Measurements from ENCODE around the gene BMS1.
"Not testable (repeated sequence)": the region's sequence is repeated elsewhere in the genome, so short reads cannot be mapped to it uniquely, and the experiment has no call there.

The BMS1 gene

DNA sequence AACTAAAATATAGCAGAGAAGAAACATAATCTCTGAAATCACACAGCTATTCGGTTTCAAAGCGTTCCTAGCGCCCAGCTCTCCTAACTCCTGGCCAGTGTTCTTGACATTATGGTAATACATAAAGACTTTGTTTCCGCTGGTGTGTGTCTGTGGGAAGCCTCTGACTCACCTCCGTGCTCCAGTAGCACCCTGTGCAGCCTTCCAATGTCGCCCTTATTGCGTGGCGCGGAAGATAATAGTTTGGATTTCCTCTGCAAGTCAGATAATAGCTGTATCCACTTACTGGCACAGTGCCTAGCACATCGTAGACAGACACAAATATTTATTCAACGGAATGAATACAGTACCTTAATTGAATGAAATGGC is 570 bp downstream of the BMS1 start:
- FAIRE-seq (no peak), DNase-seq (ENCODE audit: insufficient read length, low spot score) (no peak)

DNA sequence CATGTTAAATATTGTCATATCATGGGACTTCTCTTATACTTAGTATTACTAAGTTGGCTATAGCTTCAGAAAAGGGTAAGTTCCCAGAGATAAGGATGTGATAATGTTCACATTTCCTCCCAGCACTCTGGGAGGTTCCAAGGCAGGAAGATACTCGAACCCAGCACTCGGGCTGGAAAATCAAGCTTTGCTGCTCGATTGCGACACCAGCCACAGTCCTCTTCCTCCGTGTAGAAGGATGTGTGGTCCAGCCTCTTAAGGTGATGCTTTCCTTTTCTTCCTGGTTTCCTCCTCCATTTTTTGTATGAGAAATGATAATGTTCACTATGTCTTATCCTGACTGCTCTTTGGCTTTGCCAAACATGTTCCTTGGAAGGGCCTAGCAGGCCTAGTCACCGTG is 3.2 kb downstream of the BMS1 start:
- FAIRE-seq, result no peak
- no peak for DNase-seq (ENCODE audit: insufficient read length, low spot score)

DNA sequence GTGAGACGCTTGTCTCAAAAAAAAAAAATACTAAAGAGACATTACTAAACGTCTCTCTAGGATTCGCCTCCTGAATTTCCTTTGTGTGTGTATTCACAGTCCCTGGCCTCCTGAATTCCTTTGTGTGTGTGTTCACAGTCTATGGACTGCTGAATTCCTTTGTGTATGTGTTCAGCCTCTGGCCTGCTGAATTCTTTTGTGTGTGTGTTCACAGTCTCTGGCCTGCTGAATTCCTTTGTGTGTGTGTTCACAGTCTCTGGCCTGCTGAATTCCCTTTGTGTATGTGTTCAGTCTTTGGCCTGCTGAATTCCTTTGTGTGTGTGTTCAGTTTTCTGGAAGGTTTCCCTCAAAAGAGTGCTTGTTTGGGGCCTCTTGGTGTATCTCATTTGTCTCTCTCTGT is 8.2 kb downstream of the BMS1 start:
- DNase-seq (ENCODE audit: insufficient read length, low spot score), result no peak
- no peak for FAIRE-seq

DNA sequence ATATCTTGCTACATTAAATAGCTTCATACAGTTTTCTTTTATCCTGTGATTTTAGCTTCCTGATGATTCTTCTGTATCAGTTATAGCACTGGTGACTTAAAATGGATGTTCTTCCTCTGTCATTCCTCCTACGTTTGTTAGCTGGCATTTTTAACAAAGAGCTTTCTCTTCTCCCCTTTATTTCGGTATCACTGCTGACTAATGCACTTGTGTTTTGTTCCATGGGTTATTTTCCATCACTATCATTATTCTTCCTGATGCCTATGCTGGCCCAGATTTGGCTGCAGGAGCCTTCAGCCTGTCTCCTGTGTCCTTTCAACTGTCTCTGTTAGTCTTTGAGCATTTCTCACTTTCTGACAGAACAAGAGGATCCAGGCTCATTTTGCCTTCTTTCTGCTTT is 13.1 kb downstream of the BMS1 start:
- DNase-seq (ENCODE audit: insufficient read length, low spot score), result no peak
- FAIRE-seq, result no peak

DNA sequence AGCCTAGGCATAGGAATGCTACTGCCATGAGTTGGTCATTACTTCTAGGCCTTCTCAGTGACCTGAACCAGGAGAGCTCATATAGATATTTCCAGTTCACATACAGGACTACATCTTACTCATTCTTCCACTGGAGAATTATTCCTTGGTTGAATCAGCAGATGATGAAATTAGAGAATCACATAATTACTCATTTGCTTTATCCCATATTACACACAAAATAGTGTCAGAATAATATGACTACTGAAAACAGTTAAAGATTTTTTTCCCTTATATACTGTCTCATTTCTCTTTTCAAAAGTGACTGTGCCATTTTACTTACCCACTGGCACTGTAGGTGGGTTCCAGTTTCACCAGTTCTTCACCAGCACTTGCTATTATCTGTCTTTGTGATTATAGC is 18.5 kb downstream of the BMS1 start:
- no peak for FAIRE-seq

DNA sequence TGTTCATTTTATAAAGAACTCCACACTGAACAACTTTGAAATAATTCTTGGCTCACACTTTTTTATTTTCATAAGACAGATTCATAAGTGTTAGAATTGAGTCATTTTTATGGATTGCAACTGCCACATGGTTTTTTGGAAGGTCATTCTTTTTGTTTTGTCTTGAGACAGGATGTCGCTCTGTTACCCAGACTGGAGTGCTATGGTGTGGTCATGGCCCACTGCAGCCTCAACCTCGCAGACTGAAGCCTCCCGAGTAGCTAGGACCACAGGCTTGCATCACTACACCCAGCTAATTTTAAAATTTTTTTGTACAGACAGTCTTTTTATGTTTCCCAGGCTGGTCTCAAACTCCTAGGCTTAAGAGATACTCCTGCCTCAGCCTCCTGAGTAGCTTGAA is 20.3 kb downstream of the BMS1 start:
- FAIRE-seq (no peak), DNase-seq (ENCODE audit: insufficient read length, low spot score) (no peak)

More for the DNA sequence above, 18.5 kb downstream of the BMS1 start:
- DNase-seq (ENCODE audit: insufficient read length, low spot score), result no peak

DNA sequence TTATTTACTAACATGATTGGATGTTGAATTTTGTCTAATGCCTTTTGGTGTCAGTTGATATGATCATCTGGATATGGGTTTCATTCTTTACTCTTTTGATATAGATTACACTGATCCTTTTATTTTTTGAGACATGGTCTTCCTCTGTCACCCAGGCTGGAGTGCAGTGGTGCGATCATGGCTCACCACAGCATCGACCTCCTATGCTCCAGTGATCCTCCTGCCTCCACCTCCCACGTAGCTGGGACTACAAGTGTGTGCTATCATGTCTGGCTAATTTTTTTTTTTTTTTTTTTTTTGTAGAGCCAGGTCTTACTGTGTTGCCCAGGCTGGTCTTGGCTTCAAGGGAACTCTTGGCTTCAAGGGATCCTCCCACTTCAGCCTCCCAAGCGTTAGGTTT is 27.1 kb downstream of the BMS1 start:
- FAIRE-seq (no peak), DNase-seq (ENCODE audit: insufficient read length, low spot score) (no peak)

DNA sequence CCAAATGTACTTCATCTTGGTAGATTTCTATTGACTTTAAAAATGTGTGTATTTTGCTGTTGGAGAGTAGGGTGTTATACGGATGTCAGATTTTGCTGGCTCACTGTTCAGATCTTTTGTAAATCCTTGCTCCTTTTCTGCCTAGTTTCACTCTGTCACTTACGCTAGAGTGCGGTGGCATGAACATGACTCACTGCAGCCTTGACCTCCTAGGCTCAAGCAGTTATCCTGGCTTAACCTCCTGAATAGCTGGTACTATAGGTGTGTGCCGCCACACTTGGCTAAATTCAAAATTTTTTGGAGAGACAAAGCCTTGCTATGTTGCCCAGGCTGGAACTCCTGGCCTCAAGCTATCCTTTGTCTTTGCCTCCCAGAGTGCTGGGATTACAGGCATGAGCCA is 29.4 kb downstream of the BMS1 start:
- FAIRE-seq, result no peak
- no peak for DNase-seq (ENCODE audit: insufficient read length, low spot score)

DNA sequence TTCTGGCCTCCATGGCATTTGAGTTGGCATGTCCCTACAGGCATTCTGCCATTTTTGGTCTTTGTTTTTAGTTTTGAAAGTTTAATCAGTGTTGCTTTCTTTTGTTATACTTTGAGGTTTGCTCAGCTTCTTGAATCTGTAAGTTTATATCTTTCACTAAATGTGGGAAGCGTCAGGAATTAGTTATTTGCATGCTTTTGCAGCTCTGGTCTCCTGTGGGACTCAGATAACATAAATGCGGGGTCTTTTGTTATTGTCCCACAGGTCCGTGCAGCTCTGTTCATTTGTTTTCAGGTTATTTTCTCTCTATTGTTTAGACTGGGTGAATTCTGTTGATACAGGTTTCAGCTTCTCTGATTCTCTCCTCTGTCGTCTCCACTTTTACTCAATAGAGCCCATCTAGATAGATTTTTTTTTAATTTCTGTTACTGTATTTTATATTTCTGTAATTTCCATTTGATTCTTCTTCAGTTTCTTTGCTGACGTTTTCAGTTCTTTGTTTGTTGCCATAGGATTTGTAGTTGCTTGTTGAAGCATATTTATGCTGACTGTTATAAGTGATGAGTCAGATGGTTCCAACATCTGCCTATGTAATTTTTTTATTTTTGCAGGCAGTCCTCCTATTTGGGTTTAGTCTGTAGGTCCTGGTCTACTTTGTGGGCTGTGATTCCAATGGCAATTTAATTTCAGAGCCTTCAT is 31.5 kb downstream of the BMS1 start:
- not testable (repeated sequence) for FAIRE-seq; DNase-seq (ENCODE audit: insufficient read length, low spot score)

DNA sequence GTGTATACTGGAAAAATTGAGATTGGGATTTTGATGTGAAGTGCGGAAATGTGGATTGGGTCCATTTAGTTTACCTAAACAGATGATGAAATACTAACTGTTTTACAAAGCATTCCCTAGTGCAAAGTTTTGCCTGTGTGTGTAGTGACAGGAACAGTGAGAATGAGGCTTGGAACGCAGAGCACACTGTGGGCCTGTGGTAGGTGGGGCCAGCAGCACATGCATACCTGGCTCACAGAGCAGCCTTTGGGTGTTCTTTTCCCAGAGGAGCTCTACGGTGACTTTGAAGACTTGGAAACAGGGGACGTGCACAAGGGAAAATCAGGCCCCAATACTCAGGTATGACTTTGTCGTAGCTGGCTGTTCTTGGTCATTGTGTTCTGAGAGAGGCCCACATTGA is 33.7 kb downstream of the BMS1 start:
- not testable (repeated sequence) for DNase-seq (ENCODE audit: insufficient read length, low spot score); FAIRE-seq

DNA sequence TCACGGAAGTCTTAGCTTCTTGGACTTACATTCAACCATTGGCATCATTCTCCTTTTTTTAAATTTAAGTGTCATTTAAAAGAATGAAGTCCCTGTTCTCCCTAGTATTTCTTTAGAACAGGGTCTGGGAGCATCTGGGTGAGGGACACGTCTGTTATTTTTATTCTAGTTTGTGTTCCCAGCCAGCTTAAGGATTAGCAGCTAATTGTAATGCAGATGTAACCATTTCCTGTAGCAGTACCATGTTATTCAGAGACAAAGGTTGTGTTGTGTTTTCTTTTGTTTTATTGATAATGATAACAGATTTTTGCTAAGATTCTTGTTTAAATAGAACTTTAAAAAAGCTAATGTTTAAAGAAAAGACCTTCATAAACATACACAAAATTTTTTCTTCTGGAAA is 34.3 kb downstream of the BMS1 start:
- no peak for FAIRE-seq
- no peak for DNase-seq (ENCODE audit: insufficient read length, low spot score)

DNA sequence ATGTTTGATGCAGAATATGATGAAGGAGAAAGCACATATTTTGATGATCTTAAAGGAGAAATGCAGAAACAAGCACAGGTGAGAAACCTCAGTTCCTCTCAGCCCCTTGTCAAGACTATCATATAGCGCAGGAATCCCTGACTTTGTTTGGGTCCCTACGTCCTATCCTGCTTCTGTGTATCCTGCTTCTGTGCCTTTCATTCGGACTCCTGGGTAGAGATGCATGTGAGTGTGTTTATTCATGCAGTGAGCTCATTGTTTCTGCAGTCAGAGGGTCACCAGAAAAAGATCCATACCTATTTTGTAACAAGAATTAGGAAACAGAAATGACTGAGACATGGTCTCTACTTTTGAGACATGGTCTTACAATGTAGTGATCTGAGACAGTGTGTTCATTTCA is 34.8 kb downstream of the BMS1 start:
- not testable (repeated sequence) for FAIRE-seq; DNase-seq (ENCODE audit: insufficient read length, low spot score)

DNA sequence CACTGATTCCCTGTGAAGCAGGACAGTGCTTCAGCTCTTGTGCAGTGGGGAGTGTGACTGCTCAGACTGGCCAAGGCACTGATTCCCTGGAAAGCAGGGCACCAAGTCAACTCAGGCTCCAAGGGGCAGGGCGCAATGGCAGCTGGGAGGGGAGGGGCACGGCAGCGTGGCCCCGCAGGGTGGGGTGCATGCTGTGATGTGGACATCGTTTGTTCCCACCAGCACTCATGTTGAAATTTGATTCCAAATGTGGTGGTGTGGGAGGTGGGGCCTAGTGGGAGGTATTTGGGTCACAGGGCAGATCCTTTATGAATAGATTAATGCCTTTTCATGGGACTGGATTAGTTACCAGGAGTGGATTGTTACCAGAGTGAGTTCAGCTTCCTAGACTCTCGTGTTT is 44.2 kb downstream of the BMS1 start:
- FAIRE-seq; DNase-seq (ENCODE audit: insufficient read length, low spot score): not testable (repeated sequence)

DNA sequence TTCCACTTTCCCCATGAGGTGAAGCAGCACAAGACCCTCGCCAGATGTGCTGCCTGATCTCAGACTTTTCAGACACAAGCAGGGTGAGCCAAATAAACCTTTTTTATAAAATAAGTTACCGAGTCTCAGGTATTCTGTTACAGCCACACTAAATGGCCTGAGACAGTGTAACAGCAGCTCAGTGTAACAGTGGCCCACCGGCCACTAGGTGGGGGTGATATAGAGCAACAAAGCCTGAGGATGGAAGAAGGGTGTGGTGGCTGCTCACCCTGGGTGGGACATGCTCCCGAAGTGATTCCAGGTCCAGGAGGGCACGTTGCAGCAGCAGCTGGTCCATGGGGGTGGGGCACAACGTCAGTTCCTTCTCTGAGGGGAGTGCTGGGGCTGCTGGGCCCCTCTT is 44.6 kb downstream of the BMS1 start:
- no peak for DNase-seq (ENCODE audit: insufficient read length, low spot score)
- FAIRE-seq, result no peak

DNA sequence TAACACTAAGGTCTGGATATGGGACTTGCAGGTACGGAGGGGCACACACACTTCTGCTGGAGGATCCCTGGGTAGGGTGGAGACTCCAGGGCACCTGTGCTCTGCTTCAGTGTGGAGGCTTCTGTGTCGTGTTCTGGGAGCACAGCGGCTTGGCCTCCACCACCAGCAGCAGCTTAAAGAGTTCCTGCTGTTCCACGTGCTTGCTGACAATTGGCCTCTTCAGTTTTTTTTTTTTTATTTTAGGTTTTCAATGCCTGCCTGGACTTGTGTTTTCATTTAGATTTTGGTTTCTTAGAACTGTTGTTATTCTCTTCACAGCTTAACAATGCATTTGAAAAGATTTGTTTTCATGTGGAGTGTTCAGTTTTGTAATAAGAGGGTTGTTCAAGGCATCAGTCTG is 45.8 kb downstream of the BMS1 start:
- FAIRE-seq, result not testable (repeated sequence)

DNA sequence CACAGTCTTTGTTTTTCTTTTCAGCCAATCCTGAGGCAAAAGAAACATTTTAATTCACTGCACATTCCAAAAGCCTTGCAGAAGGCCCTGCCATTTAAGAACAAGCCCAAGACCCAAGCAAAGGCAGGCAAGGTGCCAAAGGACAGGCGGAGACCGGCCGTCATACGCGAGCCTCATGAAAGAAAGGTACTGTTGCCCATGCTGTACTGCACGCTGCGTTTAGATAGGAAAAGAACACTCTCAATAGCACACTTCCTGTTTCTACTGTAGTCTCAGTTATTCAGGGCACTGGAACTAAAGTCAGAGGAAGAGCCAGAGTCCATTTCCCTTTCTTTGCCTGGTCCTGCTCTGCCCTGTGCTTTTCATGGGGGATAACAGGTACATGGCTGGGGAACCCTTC is 47.6 kb downstream of the BMS1 start:
- DNase-seq (ENCODE audit: insufficient read length, low spot score) (no peak), FAIRE-seq (no peak)

More for the DNA sequence above, 45.8 kb downstream of the BMS1 start:
- DNase-seq (ENCODE audit: insufficient read length, low spot score), result not testable (repeated sequence)

DNA sequence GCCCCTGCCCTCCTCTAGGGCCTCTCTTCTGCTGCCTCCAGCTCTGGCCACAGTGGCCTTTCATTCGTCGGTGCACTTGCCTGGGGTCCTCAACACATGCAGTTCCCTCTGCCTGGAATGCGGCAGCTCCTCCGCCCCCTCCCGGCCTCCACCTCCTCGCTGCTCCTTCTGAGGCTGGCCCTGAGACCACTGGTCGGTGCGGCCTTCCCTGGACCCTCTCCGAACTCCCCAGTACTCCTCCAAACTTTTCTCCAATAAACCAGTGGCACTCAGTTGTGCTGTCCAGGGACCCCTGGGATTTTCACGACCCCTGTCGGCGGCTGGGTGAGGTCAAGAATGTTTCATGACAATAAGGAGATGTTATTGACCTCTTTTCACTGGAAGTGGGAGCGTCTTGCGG is 53.5 kb downstream of the BMS1 start:
- DNase-seq (ENCODE audit: insufficient read length, low spot score) (no peak), FAIRE-seq (no peak)

DNA sequence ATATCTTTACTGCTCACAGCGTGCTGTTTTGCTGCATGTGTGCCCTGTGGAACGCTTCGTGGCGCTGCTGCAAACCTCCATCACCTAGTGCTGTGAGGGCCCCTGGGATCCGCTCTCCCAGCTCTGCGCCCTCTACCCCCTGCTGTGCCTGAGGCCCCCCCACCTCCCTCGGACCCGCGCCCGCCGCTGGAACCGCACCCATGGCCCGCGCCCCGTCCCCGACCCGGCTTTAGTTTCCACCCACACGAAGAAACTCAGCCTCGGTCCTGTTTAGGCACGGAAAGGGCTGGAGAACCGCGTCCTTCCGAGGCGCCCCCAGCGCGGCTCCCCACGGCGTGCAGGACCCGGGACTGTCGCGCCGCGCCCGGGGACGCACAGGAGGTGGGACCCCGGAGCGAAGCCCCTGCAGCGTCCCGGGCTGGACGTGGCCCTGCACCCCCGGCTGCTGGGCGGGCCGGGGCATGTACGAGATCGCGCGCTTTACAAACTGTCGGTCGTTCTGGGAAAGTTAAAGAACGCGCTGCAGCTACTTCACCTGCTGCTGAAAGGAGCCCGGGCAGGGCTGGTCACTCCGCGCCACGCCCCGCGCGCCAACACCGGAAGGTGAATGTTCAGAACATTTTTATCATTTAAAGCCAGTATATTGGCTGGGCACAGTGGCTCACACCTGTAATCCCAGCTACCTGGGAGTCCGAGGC is 54.3 kb downstream of the BMS1 start:
- no peak for FAIRE-seq
- DNase-seq (ENCODE audit: insufficient read length, low spot score), result no peak

DNA sequence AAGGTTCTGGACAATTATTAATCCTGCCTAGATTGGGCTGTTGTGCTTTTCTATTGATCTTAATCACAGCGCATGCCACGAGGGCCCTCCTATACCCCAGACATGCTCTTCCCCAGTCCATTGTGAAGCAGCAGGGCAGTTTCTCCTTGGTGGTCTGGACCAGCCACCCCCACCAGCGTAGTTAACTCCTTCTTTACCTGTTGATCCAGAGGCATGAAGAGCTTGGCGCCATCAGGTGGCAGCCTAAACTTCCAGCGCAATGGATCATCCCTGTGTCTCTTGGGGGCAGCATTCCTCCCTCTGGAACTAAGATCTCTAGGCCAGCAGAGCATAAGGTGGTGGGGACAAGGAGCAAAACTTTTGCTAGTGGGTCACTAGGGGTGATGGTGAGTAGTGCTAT is 62.2 kb downstream of the BMS1 start:
- not testable (repeated sequence) for FAIRE-seq; DNase-seq (ENCODE audit: insufficient read length, low spot score)

DNA sequence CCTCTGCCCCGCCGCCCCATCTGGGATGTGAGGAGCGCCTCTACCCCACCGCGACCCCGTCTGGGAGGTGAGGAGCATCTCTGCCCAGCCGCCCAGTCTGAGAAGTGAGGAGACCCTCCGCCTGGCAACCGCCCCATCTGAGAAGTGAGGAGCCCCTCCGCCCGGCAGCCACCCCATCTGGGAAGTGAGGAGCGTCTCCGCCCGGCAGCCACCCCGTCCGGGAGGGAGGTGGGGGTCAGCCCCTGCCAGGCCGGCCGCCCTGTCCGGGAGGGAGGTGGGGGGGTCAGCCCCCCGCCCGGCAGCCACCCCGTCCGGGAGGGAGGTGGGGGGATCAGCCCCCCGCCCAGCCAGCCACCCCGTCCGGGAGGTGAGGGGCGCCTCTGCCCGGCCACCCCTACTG is 64.7 kb downstream of the BMS1 start:
- FAIRE-seq; DNase-seq (ENCODE audit: insufficient read length, low spot score): not testable (repeated sequence)

DNA sequence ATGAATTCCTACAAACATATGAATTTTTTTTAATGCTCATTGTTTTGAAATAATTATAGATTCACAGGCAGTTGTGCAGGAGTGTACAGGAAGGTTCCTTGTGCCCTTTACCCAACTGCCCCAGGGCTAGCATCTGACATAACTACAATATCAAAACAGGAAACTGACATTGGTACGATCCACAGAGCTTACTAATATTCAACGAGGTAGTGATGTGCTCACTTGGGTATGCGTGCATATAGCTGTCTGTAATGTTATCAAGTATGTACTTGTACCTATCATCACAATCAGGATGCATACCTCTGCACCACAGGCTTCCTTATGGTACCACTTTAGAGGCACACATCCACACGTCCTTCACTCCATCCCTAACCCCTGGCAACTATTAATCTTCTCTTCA is 68.3 kb downstream of the BMS1 start:
- no peak for DNase-seq (ENCODE audit: insufficient read length, low spot score)
- FAIRE-seq, result no peak

DNA sequence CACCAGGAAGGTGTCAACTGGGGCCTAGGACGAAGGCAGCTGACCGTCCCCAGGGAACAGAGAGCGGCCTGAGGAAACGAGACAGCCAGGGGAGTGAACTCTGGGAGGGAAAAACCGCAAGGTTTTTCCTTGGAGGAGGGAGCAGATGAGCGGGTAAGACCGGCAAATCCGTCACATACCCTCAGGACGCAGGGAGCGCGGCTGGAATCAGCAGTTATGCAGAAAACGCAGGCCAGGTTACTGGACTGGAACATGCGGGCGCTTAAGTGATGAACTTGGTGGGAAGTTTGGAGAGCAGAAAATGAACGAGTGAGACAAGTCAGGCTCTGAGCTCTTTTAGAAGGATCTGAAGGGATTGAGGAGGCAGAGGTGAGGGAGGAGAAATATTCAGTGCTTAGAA is 76.7 kb downstream of the BMS1 start:
- DNase-seq (ENCODE audit: insufficient read length, low spot score), result no peak
- FAIRE-seq, result no peak

All from GM19239 (cell line).